H9 (cell line): ENCODE data around the gene NDUFA11. TPM values are rescaled to one million over a fixed set of nuclear protein-coding genes. Genes with fewer than 3 reads are reported as not detected.

Experiments used
- DNase-seq: peaks from one replicate; pipeline ENCODE4 v3.0.0-alpha.2; 2017
- H2AFZ ChIP-seq: one replicate; pipeline ENCODE4 v1.6.1; 2013; ENCODE audit warnings: mild to moderate bottlenecking, low read length, control low read depth, moderate library complexity
- H2AK5ac ChIP-seq: 2 replicates; pipeline ENCODE4 v1.6.1; 2013; ENCODE audit warnings: low read length, control low read depth, mixed read lengths; ENCODE audit not compliant: insufficient read length
- H2BK120ac ChIP-seq: one replicate; pipeline ENCODE4 v1.6.1; 2013; ENCODE audit warnings: low read depth, mild to moderate bottlenecking, low read length, control low read depth, inconsistent platforms; ENCODE audit not compliant: poor library complexity, severe bottlenecking
- H2BK12ac ChIP-seq: 2 replicates; pipeline ENCODE4 v1.6.1; 2013; ENCODE audit warnings: low read length, control low read depth, mixed read lengths, low read depth; ENCODE audit not compliant: insufficient read length
- H2BK15ac ChIP-seq: 2 replicates; pipeline ENCODE4 v1.6.1; 2013; ENCODE audit warnings: low read depth, low read length, control low read depth
- H2BK20ac ChIP-seq: one replicate; pipeline ENCODE4 v1.6.1; 2013; ENCODE audit warnings: low read depth, mild to moderate bottlenecking, low read length, control low read depth, inconsistent platforms; ENCODE audit not compliant: poor library complexity, severe bottlenecking
- H2BK5ac ChIP-seq: 2 replicates; pipeline ENCODE4 v1.6.1; 2013; ENCODE audit warnings: low read length, control low read depth, mixed read lengths; ENCODE audit not compliant: insufficient read length
- H3K14ac ChIP-seq: 2 replicates; pipeline ENCODE4 v1.6.1; 2013; ENCODE audit warnings: low read length, control low read depth; ENCODE audit not compliant: insufficient read depth
- H3K18ac ChIP-seq: 2 replicates; pipeline ENCODE4 v1.6.1; 2013; ENCODE audit warnings: low read depth, mild to moderate bottlenecking, mixed read lengths, low read length, control low read depth; ENCODE audit not compliant: insufficient read length
- H3K23ac ChIP-seq: 2 replicates; pipeline ENCODE4 v1.6.1; 2013; ENCODE audit warnings: low read length, control low read depth, mixed read lengths, low read depth; ENCODE audit not compliant: insufficient read length
- H3K23me2 ChIP-seq: 2 replicates; pipeline ENCODE4 v1.6.1; 2013; ENCODE audit warnings: low read depth, mild to moderate bottlenecking, mixed read lengths, low read length, control low read depth; ENCODE audit not compliant: insufficient read length, poor library complexity, severe bottlenecking
- H3K27ac ChIP-seq: 2 replicates; pipeline ENCODE4 v1.5.1; 2013; ENCODE audit warnings: low read length, control low read depth, mixed read lengths, low read depth; ENCODE audit not compliant: insufficient read length
- H3K27me3 ChIP-seq: 2 replicates; pipeline ENCODE4 v1.6.1; 2013; ENCODE audit warnings: low read length, control low read depth, inconsistent platforms; ENCODE audit not compliant: insufficient read depth
- H3K4ac ChIP-seq: 2 replicates; pipeline ENCODE4 v1.6.1; 2013; ENCODE audit warnings: low read depth, mild to moderate bottlenecking, control low read depth, inconsistent platforms, low read length, moderate library complexity
- H3K4me1 ChIP-seq: 2 replicates; pipeline ENCODE4 v1.6.1; 2013; ENCODE audit warnings: low read length, control low read depth, inconsistent platforms; ENCODE audit not compliant: insufficient read depth
- H3K4me2 ChIP-seq: 2 replicates; pipeline ENCODE4 v1.6.1; 2013; ENCODE audit warnings: low read length, control low read depth, mixed read lengths; ENCODE audit not compliant: insufficient read length, insufficient read depth
- H3K56ac ChIP-seq: 2 replicates; pipeline ENCODE4 v1.6.1; 2013; ENCODE audit warnings: low read depth, mild to moderate bottlenecking, mixed read lengths, low read length, control low read depth; ENCODE audit not compliant: insufficient read length
- H3K79me1 ChIP-seq: 2 replicates; pipeline ENCODE4 v1.6.1; 2013; ENCODE audit warnings: low read depth, mild to moderate bottlenecking, moderate library complexity, low read length, control low read depth, inconsistent platforms; ENCODE audit not compliant: insufficient read depth, poor library complexity, severe bottlenecking
- H3K79me2 ChIP-seq: 2 replicates; pipeline ENCODE4 v1.6.1; 2013; ENCODE audit warnings: low read length, control low read depth, inconsistent platforms; ENCODE audit not compliant: insufficient read depth
- H3K9ac ChIP-seq: 2 replicates; pipeline ENCODE4 v1.6.1; 2013; ENCODE audit warnings: low read length, control low read depth, mixed read lengths; ENCODE audit not compliant: insufficient read length; ENCODE audit errors: extremely low read depth
- H3K9me3 ChIP-seq: one replicate; pipeline ENCODE4 v1.6.1; 2013; ENCODE audit warnings: low read depth, low read length, inconsistent platforms; ENCODE audit not compliant: control insufficient read depth
- H3T11ph ChIP-seq: one replicate; pipeline ENCODE4 v1.6.1; 2013; ENCODE audit warnings: mild to moderate bottlenecking, low read length, control low read depth, inconsistent platforms
- H4K20me1 ChIP-seq: one replicate; pipeline ENCODE4 v1.6.1; 2013; ENCODE audit not compliant: control insufficient read depth, insufficient read length, insufficient read depth
- H4K5ac ChIP-seq: 2 replicates; pipeline ENCODE4 v1.6.1; 2013; ENCODE audit warnings: low read depth, mild to moderate bottlenecking, mixed read lengths, low read length, control low read depth; ENCODE audit not compliant: insufficient read length
- H4K8ac ChIP-seq: replicated peaks from 2 replicates; pipeline ENCODE4 v1.6.1; 2013; ENCODE audit warnings: low read length, control low read depth, mixed read lengths, low read depth; ENCODE audit not compliant: insufficient read length
- H4K91ac ChIP-seq: 2 replicates; pipeline ENCODE4 v1.6.1; 2013; ENCODE audit warnings: low read depth, mild to moderate bottlenecking, moderate library complexity, mixed read lengths, low read length, control low read depth; ENCODE audit not compliant: insufficient read length
- H3K27ac Mint-ChIP-seq, 3 experiments: 2 replicates in 2 of 3; 3 replicates in 1 of 3; pipeline ENCODE4 v1.8.0; 2020 to 2021; ENCODE audit warnings: mixed read lengths in 3 of 3, mild to moderate bottlenecking in 1 of 3, moderate library complexity in 1 of 3
- H3K27me3 Mint-ChIP-seq: 2 replicates; pipeline ENCODE4 v1.8.0; 2021; ENCODE audit warnings: low read depth, mild to moderate bottlenecking, moderate library complexity, mixed read lengths
- H3K36me3 Mint-ChIP-seq, 3 experiments: 2 replicates in 2 of 3; 3 replicates in 1 of 3; pipeline ENCODE4 v1.8.0; 2020 to 2021; ENCODE audit warnings: low read depth in 3 of 3, mixed read lengths in 3 of 3; ENCODE audit not compliant: insufficient read depth in 1 of 3
- H3K4me1 Mint-ChIP-seq, 2 experiments: 2 replicates each; pipeline ENCODE4 v1.8.0; 2020; ENCODE audit warnings: mixed read lengths in 2 of 2
- H3K4me3 Mint-ChIP-seq, 2 experiments: 2 replicates in 1 of 2; 3 replicates in 1 of 2; pipeline ENCODE4 v1.8.0; 2020 to 2021; ENCODE audit warnings: mild to moderate bottlenecking in 2 of 2, mixed read lengths in 2 of 2, moderate library complexity in 1 of 2
- H3K9me3 Mint-ChIP-seq, 2 experiments: 2 replicates in 1 of 2; 3 replicates in 1 of 2; pipeline ENCODE4 v1.8.0; 2020; ENCODE audit warnings: mild to moderate bottlenecking in 2 of 2, mixed read lengths in 2 of 2, moderate library complexity in 1 of 2
- WGBS: extraction: QIAGEN DNeasy Blood & Tissue Kit; methylation state at CpG from one replicate; pipeline ENCODE4 v1.1.7; 2013; ENCODE audit warnings: missing lambda C conversion rate, low lambda C conversion rate, mixed read lengths; ENCODE audit not compliant: insufficient read length; ENCODE audit errors: extremely low coverage; 5-methylcytosine and 5-hydroxymethylcytosine counted together
- total RNA-seq: library from RNA; stranded (reverse); gene quantifications from 2 replicates; pipeline ENCODE4 v1.2.1, GENCODE V29; 2021
- TF ChIP-seq, protein P1 (sequence below): fragments of 200-600 bp; sonication (generic); conservative IDR thresholded peaks from 3 replicates; pipeline ENCODE4 v1.8.0; 2021; ENCODE audit warnings: antibody characterized with exemption, mild to moderate bottlenecking

Gene NDUFA11
- total RNA-seq, 1 experiment from 2014 or later: 282 TPM

DNA sequence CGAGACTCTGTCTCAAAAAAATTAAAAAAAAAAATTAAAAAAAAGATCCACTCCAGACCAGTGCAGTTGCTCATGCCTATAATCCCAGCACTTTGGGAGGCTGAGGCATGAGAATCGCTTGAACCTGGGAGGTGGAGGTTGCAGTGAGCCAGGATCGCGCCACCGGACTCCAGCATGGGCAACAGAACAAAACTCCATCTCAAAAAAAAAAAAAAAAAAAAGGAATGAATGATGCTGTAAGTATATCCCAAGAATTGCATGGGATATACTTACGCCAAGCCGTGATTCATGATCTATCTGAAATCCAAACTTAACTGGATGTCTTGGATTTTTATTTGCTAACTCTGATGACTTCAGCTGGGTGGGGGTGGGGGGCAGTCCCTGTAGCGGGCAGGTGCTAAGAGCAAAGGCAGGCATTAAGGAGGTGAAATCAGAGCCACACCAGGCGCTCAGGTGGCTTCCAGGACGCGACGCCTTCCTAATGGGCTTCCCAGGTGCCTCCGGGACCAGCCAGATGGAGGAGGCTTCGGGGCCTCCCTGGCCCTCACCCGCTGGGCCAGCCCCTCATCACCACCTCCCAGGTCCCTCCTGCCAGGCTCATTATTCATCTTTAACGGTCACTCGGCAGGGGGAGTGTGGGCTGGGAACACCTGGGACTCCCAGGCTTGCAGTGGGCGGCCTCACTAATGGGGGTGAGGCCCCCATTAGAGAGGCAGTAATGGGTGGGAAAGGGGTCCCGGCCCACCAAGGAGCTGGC, 21.9 kb downstream of the NDUFA11 start:
- Histone ChIP-seq H3K4me2 (no peak overlapping the region), H4K91ac (no peak overlapping the region), H3K14ac (no peak overlapping the region), H2BK120ac (no peak overlapping the region), H2BK12ac (no peak overlapping the region), H2AK5ac (no peak overlapping the region), H3K27ac (no peak overlapping the region), H3K79me1 (no peaks in the 10 kb centered on the region), H3K9me3 (no peaks in the 10 kb centered on the region), H4K20me1 (no peaks in the 10 kb centered on the region), H3K23me2 (no peaks in the 10 kb centered on the region), H4K5ac (no peak overlapping the region), H3K23ac (no peak overlapping the region), H3K56ac (no peak overlapping the region), H2BK15ac (no peak overlapping the region), H2AFZ (no peak overlapping the region), H3K79me2 (no peaks in the 10 kb centered on the region), H4K8ac (no peak overlapping the region), H3K18ac (no peak overlapping the region), H3T11ph (no peak overlapping the region), H3K4me1 (no peaks in the 10 kb centered on the region), H3K27me3 (no peaks in the 10 kb centered on the region), H3K4ac (no peak overlapping the region), H2BK5ac (no peak overlapping the region), H3K9ac (no peak overlapping the region), H2BK20ac (no peak overlapping the region)
- H3K4me3 Mint-ChIP-seq: no peak overlapping the region
- H3K9me3 Mint-ChIP-seq: no peaks in the 10 kb centered on the region; a peak in 1 of 5 replicates
- peaks cover 13 to 24% of the 10 kb centered on the region in 2 experiments for H3K4me1 Mint-ChIP-seq
- TF ChIP-seq, protein P1, sequence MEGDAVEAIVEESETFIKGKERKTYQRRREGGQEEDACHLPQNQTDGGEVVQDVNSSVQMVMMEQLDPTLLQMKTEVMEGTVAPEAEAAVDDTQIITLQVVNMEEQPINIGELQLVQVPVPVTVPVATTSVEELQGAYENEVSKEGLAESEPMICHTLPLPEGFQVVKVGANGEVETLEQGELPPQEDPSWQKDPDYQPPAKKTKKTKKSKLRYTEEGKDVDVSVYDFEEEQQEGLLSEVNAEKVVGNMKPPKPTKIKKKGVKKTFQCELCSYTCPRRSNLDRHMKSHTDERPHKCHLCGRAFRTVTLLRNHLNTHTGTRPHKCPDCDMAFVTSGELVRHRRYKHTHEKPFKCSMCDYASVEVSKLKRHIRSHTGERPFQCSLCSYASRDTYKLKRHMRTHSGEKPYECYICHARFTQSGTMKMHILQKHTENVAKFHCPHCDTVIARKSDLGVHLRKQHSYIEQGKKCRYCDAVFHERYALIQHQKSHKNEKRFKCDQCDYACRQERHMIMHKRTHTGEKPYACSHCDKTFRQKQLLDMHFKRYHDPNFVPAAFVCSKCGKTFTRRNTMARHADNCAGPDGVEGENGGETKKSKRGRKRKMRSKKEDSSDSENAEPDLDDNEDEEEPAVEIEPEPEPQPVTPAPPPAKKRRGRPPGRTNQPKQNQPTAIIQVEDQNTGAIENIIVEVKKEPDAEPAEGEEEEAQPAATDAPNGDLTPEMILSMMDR: no peak
- DNase-seq: no peak
- peaks cover 30% of the 10 kb centered on the region for H3K27me3 Mint-ChIP-seq
- no peak overlapping the region for H3K27ac Mint-ChIP-seq
- H3K36me3 Mint-ChIP-seq: no peaks in the 10 kb centered on the region
- no CpG with 5 or more reads among the region's 19 CpGs for WGBS
